ENCODE results near the gene KRTAP3-2.

DNA sequence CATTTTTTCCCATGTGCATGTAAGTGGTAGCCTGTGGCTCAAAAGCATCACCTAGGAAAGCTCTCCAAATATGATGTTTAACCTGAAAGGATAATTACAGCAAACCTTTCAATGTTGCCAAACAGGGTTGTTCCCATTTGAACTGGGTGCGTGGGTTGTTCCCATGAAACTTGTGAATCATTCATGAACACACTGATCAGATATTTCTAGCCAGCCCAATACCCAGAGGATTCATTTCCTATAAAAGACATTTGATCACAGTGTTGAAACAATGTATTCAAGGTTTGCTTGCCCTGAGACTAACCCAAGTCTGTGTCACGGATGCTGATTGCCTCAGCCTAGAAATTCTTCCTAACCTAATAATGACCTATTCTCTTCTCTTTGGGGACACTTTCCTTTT is 45.8 kb downstream of the KRTAP3-2 start:
- TF ChIP-seq EZH2phosphoT487 (IDR thresholded peaks at IDR 0.05; ENCODE audit: insufficient read depth, low read depth) (no peak), EZH2 (IDR thresholded peaks at IDR 0.05; ENCODE audit: insufficient read depth, poor library complexity, severe bottlenecking) (no peak)

Data from GM23248 (cell line).